ENCODE data around the gene ATF7IP.
A peak's percentile ranks its signal among the peaks of the same experiment; 100 is the strongest.

ATF7IP gene

DNA sequence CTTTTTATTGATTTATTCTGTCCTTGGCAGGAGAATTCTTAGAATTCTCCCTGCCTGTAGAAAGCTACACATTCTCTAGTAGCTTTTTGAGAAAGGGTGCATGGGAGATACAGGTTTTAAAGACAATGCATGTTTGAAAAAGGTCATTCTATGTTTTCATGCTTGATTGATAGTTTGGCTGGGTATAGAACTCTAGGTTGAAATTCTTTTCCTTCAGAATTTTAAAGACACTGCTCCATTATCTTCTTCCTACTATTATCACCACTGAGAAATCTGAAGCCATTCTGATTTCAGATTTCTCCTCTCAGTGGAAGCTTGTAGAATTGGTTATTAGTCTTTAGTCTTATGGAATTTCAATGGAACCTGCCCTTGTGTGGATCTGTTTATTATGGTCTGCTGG is 14.0 kb downstream of the ATF7IP start:
- H3K79me2 ChIP-seq (ENCODE audit: low read length): peaks cover 92% of the 10 kb centered on the region
- no peak for TF ChIP-seq EZH2phosphoT487 (IDR thresholded peaks at IDR 0.05; ENCODE audit: low read depth)
- TF ChIP-seq, protein P1, sequence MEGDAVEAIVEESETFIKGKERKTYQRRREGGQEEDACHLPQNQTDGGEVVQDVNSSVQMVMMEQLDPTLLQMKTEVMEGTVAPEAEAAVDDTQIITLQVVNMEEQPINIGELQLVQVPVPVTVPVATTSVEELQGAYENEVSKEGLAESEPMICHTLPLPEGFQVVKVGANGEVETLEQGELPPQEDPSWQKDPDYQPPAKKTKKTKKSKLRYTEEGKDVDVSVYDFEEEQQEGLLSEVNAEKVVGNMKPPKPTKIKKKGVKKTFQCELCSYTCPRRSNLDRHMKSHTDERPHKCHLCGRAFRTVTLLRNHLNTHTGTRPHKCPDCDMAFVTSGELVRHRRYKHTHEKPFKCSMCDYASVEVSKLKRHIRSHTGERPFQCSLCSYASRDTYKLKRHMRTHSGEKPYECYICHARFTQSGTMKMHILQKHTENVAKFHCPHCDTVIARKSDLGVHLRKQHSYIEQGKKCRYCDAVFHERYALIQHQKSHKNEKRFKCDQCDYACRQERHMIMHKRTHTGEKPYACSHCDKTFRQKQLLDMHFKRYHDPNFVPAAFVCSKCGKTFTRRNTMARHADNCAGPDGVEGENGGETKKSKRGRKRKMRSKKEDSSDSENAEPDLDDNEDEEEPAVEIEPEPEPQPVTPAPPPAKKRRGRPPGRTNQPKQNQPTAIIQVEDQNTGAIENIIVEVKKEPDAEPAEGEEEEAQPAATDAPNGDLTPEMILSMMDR (IDR thresholded peaks at IDR 0.05; ENCODE audit: low read depth, low read length): no peak
- peaks cover 21% of the 10 kb centered on the region for H3K9me3 ChIP-seq (ENCODE audit: insufficient read depth, low read length)
- H3K9ac ChIP-seq (ENCODE audit: low read length): no peak overlapping the region
- no peaks in the 10 kb centered on the region for H4K20me1 ChIP-seq (ENCODE audit: insufficient read depth, low read length)
- H3K36me3 ChIP-seq (replicated peaks; ENCODE audit: low read depth, low read length): peaks cover 58% of the 10 kb centered on the region
- no peaks in the 10 kb centered on the region for H3K27me3 ChIP-seq (ENCODE audit: low read depth, low read length)
- no peak overlapping the region for H3K27ac ChIP-seq (ENCODE audit: low read length)
- no peak overlapping the region for H3K4me3 ChIP-seq (ENCODE audit: low read length)
- H2AFZ ChIP-seq (ENCODE audit: low read depth, low read length): no peak overlapping the region
- H3K4me1 ChIP-seq (ENCODE audit: low read length): peaks cover 14% of the 10 kb centered on the region
- no peak overlapping the region for H3K4me2 ChIP-seq (ENCODE audit: low read length)

DNA sequence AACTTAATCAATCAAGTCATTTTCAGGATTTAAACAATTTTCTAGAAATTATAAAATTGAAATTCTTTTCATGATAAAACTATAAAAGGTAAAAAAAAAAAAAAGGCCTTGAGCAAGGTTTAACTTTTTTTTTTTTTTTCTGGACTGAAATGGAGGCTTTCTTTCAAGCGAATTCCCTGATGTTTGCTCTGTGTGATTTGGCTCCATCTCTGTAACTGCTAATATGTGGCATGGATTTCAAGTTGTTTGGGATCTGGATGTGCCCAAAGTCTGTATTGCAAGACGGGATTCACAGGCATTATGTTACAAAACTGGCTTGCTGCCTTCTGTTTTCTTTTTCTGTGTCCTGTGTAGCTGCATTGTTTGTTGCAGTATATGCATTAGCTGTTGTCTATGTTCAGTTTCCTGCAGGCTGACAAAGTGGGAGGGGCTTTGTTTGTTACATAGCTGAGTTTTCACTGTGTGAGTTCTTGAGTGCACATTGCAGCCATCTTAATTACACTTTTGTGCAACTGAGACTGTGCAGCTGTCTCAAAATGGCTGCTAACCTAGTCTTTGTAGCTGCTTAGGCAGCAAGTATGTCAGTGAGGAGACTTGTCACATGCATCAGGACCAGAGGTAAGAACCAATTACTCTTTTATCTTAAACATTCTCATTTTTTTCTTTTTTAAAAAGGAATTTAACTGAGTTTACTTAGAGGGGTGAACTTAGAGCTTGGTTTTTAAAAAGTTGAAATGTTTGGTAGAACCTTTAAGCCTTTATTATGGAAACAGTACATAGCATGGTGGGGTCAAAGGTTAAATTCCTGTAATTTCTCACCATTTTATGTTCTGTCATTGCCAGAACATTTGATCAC is 19.5 kb downstream of the ATF7IP start:
- Histone ChIP-seq H3K27me3 (ENCODE audit: low read depth, low read length) (no peaks in the 10 kb centered on the region), H3K4me2 (ENCODE audit: low read length) (peak overlapping the region; percentile 74), H3K9ac (ENCODE audit: low read length) (peak overlapping the region; percentile 55), H2AFZ (ENCODE audit: low read depth, low read length) (no peak overlapping the region), H3K4me3 (ENCODE audit: low read length) (peak overlapping the region; percentile 66), H3K9me3 (ENCODE audit: insufficient read depth, low read length) (peaks cover 8% of the 10 kb centered on the region), H3K79me2 (ENCODE audit: low read length) (peaks cover 95% of the 10 kb centered on the region), H3K4me1 (ENCODE audit: low read length) (peaks cover 32% of the 10 kb centered on the region), H3K27ac (ENCODE audit: low read length) (peak overlapping the region; percentile 76), H4K20me1 (ENCODE audit: insufficient read depth, low read length) (no peaks in the 10 kb centered on the region), H3K36me3 (replicated peaks; ENCODE audit: low read depth, low read length) (peaks cover 49% of the 10 kb centered on the region)
- TF ChIP-seq, protein P1 (IDR thresholded peaks at IDR 0.05; ENCODE audit: low read depth, low read length): no peak
- TF ChIP-seq EZH2phosphoT487 (IDR thresholded peaks at IDR 0.05; ENCODE audit: low read depth): no peak

DNA sequence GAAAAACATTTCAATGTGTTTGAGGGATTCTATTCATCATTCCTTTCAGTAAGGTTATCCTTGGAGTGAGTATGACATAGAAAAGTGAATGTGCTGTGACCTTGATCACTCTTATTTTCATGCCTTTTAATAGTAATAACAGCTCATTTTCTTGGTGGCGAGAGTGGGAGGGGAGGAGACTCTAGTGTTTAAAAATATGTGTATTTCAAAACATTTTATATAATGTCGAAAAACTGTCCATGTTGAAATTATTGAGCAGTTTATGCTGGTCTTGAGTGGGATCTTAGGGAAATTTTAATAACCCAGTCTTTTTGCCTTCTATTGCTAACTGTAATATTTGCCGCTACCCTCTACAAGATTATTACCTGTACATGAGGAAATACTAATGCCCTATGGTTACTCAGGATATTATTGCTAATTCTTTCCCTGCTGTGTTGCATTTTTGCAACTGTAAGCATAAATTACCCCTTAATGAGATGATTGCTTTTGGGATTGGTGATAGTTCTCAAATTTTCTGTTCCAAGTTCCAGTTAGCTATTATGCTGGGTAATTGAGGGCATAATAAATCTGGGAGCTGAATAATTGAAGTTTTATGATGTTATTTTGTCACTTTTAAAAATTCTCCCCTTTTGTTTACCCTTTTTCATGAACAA is 21.9 kb downstream of the ATF7IP start:
- H3K27ac ChIP-seq (ENCODE audit: low read length): no peak overlapping the region
- H3K79me2 ChIP-seq (ENCODE audit: low read length): peaks cover 97% of the 10 kb centered on the region
- peaks cover 56% of the 10 kb centered on the region for H3K36me3 ChIP-seq (replicated peaks; ENCODE audit: low read depth, low read length)

More for the DNA sequence above, 21.9 kb downstream of the ATF7IP start:
- TF ChIP-seq EZH2phosphoT487 (IDR thresholded peaks at IDR 0.05; ENCODE audit: low read depth): no peak
- TF ChIP-seq, protein P1 (IDR thresholded peaks at IDR 0.05; ENCODE audit: low read depth, low read length): no peak
- Histone ChIP-seq H3K4me3 (ENCODE audit: low read length) (no peak overlapping the region), H3K4me2 (ENCODE audit: low read length) (no peak overlapping the region), H2AFZ (ENCODE audit: low read depth, low read length) (no peak overlapping the region), H4K20me1 (ENCODE audit: insufficient read depth, low read length) (no peaks in the 10 kb centered on the region), H3K9me3 (ENCODE audit: insufficient read depth, low read length) (peaks cover 4% of the 10 kb centered on the region; the same call in 1 of the 2 replicates), H3K4me1 (ENCODE audit: low read length) (peaks cover 40% of the 10 kb centered on the region), H3K27me3 (ENCODE audit: low read depth, low read length) (no peaks in the 10 kb centered on the region), H3K9ac (ENCODE audit: low read length) (no peak overlapping the region)

Measured in OCI-LY3 (cell line).